Liver (tissue), 9 donors: ENCODE measurements around the gene SGTB. TPM values are rescaled to one million over a fixed set of nuclear protein-coding genes. Genes with fewer than 3 reads are reported as not detected.

Source experiments
- DNase-seq: peaks from one replicate; pipeline ENCODE4 v3.0.0-alpha.2; 2017; ENCODE audit warnings: low spot score
- H3K27ac ChIP-seq, 2 donors: one replicate each; pipeline ENCODE4 v1.7.0; 2013; ENCODE audit warnings: inconsistent platforms in 2 of 2, low read length in 2 of 2, control low read depth in 1 of 2, low read depth in 1 of 2, mild to moderate bottlenecking in 1 of 2
- H3K27me3 ChIP-seq, 4 donors: one replicate each; pipeline versions ENCODE4 v1.6.1 to v1.7.0; 2013; ENCODE audit warnings: low read length in 3 of 4, inconsistent platforms in 1 of 4, mild to moderate bottlenecking in 1 of 4, moderate library complexity in 1 of 4; ENCODE audit not compliant: control insufficient read depth in 4 of 4, insufficient read depth in 4 of 4
- H3K36me3 ChIP-seq, 4 donors: one replicate each; pipeline versions ENCODE4 v1.6.1 to v1.7.0; 2013; ENCODE audit warnings: low read length in 3 of 4, mild to moderate bottlenecking in 3 of 4, low read depth in 1 of 4, moderate library complexity in 1 of 4; ENCODE audit not compliant: control insufficient read depth in 4 of 4, insufficient read depth in 3 of 4
- H3K4me1 ChIP-seq, 4 donors: one replicate each; pipeline versions ENCODE4 v1.6.1 to v1.7.0; 2013; ENCODE audit warnings: low read length in 3 of 4, mild to moderate bottlenecking in 3 of 4, moderate library complexity in 1 of 4; ENCODE audit not compliant: control insufficient read depth in 4 of 4, insufficient read depth in 4 of 4
- H3K4me3 ChIP-seq, 3 donors: one replicate each; pipeline versions ENCODE4 v1.6.1 to v1.7.0; 2013; ENCODE audit warnings: low read length in 3 of 3, control low read depth in 1 of 3, low read depth in 1 of 3, mild to moderate bottlenecking in 1 of 3
- H3K9ac ChIP-seq, 2 donors: one replicate each; pipeline ENCODE4 v1.7.0; 2013; ENCODE audit warnings: low read length in 2 of 2, mild to moderate bottlenecking in 2 of 2, moderate library complexity in 2 of 2, control low read depth in 1 of 2, low read depth in 1 of 2
- H3K9me3 ChIP-seq, 4 donors: one replicate each; pipeline versions ENCODE4 v1.6.1 to v1.7.0; 2013; ENCODE audit warnings: low read length in 3 of 4; ENCODE audit not compliant: control insufficient read depth in 4 of 4
- ATF3 ChIP-seq: IDR thresholded peaks from 2 replicates; pipeline ENCODE4 v1.6.1; 2016; ENCODE audit warnings: antibody characterized with exemption
- CTCF ChIP-seq: fragments of 150-350 bp; IDR thresholded peaks from 2 replicates; pipeline ENCODE4 v1.5.1; 2017; ENCODE audit warnings: improper control_type of control experiment, low read depth, low read length; ENCODE audit not compliant: missing input control
- EGR1 ChIP-seq, 2 donors: IDR thresholded peaks; 2 replicates each; pipeline ENCODE4 v1.6.1; 2016 to 2018; ENCODE audit warnings: antibody characterized with exemption in 2 of 2, low read depth in 2 of 2
- FOXA1 ChIP-seq: IDR thresholded peaks from 2 replicates; pipeline ENCODE4 v1.6.1; 2016; ENCODE audit warnings: antibody characterized with exemption
- FOXA2 ChIP-seq: IDR thresholded peaks from 2 replicates; pipeline ENCODE4 v1.6.1; 2016; ENCODE audit warnings: antibody characterized with exemption
- GABPA ChIP-seq, 2 donors: IDR thresholded peaks in 1 of 2; conservative IDR thresholded peaks in 1 of 2; 2 replicates each; pipeline ENCODE4 v1.6.1; 2016; ENCODE audit warnings: antibody characterized with exemption in 2 of 2, mild to moderate bottlenecking in 1 of 2, moderate library complexity in 1 of 2
- HNF4A ChIP-seq, 2 donors: conservative IDR thresholded peaks; 2 replicates each; pipeline ENCODE4 v1.6.1; 2016; ENCODE audit warnings: antibody characterized with exemption in 2 of 2, mild to moderate bottlenecking in 2 of 2
- HNF4G ChIP-seq: IDR thresholded peaks from 2 replicates; pipeline ENCODE4 v1.6.1; 2016; ENCODE audit warnings: antibody characterized with exemption
- JUND ChIP-seq, 2 donors: IDR thresholded peaks; 2 replicates each; pipeline ENCODE4 v1.6.1; 2016; ENCODE audit warnings: antibody characterized with exemption in 2 of 2
- MAX ChIP-seq: IDR thresholded peaks from 2 replicates; pipeline ENCODE4 v1.6.1; 2016; ENCODE audit warnings: antibody characterized with exemption
- NR2F2 ChIP-seq: IDR thresholded peaks from 2 replicates; pipeline ENCODE4 v1.6.1; 2016; ENCODE audit warnings: antibody characterized with exemption
- RAD21 ChIP-seq, 2 donors: IDR thresholded peaks; 2 replicates each; pipeline ENCODE4 v1.6.1; 2016; ENCODE audit warnings: antibody characterized with exemption in 2 of 2, mild to moderate bottlenecking in 2 of 2
- REST ChIP-seq: IDR thresholded peaks from 2 replicates; pipeline ENCODE4 v1.6.1; 2016; ENCODE audit warnings: antibody characterized with exemption, mild to moderate bottlenecking
- RXRA ChIP-seq, 2 donors: IDR thresholded peaks; 2 replicates each; pipeline ENCODE4 v1.6.1; 2017 to 2018; ENCODE audit warnings: antibody characterized with exemption in 2 of 2, mild to moderate bottlenecking in 1 of 2
- SP1 ChIP-seq: IDR thresholded peaks from 2 replicates; pipeline ENCODE4 v1.6.1; 2018; ENCODE audit warnings: antibody characterized with exemption, mild to moderate bottlenecking
- TAF1 ChIP-seq: conservative IDR thresholded peaks from 2 replicates; pipeline ENCODE4 v1.6.1; 2016; ENCODE audit warnings: antibody characterized with exemption, mild to moderate bottlenecking
- YY1 ChIP-seq: IDR thresholded peaks from 2 replicates; pipeline ENCODE4 v1.6.1; 2016; ENCODE audit warnings: antibody characterized with exemption, mild to moderate bottlenecking
- ZBTB33 ChIP-seq: IDR thresholded peaks from 2 replicates; pipeline ENCODE4 v1.6.1; 2016; ENCODE audit warnings: antibody characterized with exemption
- WGBS: extraction: QIAGEN DNeasy Blood & Tissue Kit; methylation state at CpG from one replicate; pipeline ENCODE4 v1.1.7; 2013; 5-methylcytosine and 5-hydroxymethylcytosine counted together
- polyA plus RNA-seq, 2 donors: library from polyadenylated mRNA; stranded (reverse) in 1 of 2; unstranded in 1 of 2; fragments of 200-250 nt in 1 of 2; fragments of >200 nt in 1 of 2; fragmentation: Nextera tagmentation in 1 of 2; extraction: Ambion mirVana in 1 of 2; gene quantifications; one replicate each; pipeline versions ENCODE4 v1.2.1 to v1.2.3, GENCODE V29; 2013 to 2015
- total RNA-seq, 2 donors: library from RNA; depleted of rRNA; stranded (reverse); fragments of >200 nt; gene quantifications; one replicate each; pipeline ENCODE4 v1.2.3, GENCODE V29; 2014
- donor health status: healthy.
- donor health status: healthy.
- donor health status: healthy.
- donor health status: healthy.
- donor health status: healthy.

The SGTB gene
- total and polyA plus RNA-seq, 4 donors: 0.79 to 3.2 (median 1.9) TPM

- no peaks in the 10 kb centered on the region for H3K9me3 ChIP-seq
- H3K36me3 ChIP-seq: no peaks in the 10 kb centered on the region
- TF ChIP-seq FOXA1 (no peak), JUND (IDR thresholded peaks at IDR 0.05) (no peak), TAF1 (no peak), RXRA (IDR thresholded peaks at IDR 0.05) (no peak), ZBTB33 (no peak), ATF3 (no peak)
- H3K27ac ChIP-seq: no peak overlapping the region
- no peaks in the 10 kb centered on the region for H3K4me1 ChIP-seq
- no peak overlapping the region for H3K4me3 ChIP-seq
- no peak for DNase-seq
- no peaks in the 10 kb centered on the region for H3K27me3 ChIP-seq
- no peak overlapping the region for H3K9ac ChIP-seq
These were observed 17.3 kb upstream of the SGTB start for GRCh38 chr5:65739162-65739561.

GRCh38 chr5:65738305-65738704, 16.4 kb upstream of the SGTB start:
- H3K9ac ChIP-seq: no peak overlapping the region
- H3K4me3 ChIP-seq: no peak overlapping the region
- no peaks in the 10 kb centered on the region for H3K27me3 ChIP-seq
- H3K36me3 ChIP-seq: no peaks in the 10 kb centered on the region
- TF ChIP-seq FOXA2: no peak
- TF ChIP-seq GABPA (IDR thresholded peaks at IDR 0.05 in 1 of 2, conservative IDR thresholded peaks at IDR 0.05 in 1 of 2): no peak
- TF ChIP-seq EGR1 (IDR thresholded peaks at IDR 0.05; ENCODE audit: low read depth in 2 of 2): no peak
- TF ChIP-seq RXRA (IDR thresholded peaks at IDR 0.05): no peak
- no peak for TF ChIP-seq TAF1
- no peak for TF ChIP-seq JUND (IDR thresholded peaks at IDR 0.05)
- DNase-seq: no peak
- 82% methylated on average over 4 of the region's 4 CpGs for WGBS
- H3K4me1 ChIP-seq: no peaks in the 10 kb centered on the region
- H3K27ac ChIP-seq: no peak overlapping the region
- no peaks in the 10 kb centered on the region for H3K9me3 ChIP-seq

GRCh38 chr5:65737842-65738241, 15.9 kb upstream of the SGTB start:
- Histone ChIP-seq H3K36me3 (no peaks in the 10 kb centered on the region), H3K27ac (no peak overlapping the region), H3K9ac (no peak overlapping the region), H3K4me3 (no peak overlapping the region), H3K9me3 (no peaks in the 10 kb centered on the region), H3K4me1 (no peaks in the 10 kb centered on the region), H3K27me3 (no peaks in the 10 kb centered on the region)
- WGBS: 89% methylated on average over 7 of the region's 7 CpGs
- TF ChIP-seq HNF4A (conservative IDR thresholded peaks at IDR 0.05) (no peak), RAD21 (IDR thresholded peaks at IDR 0.05) (no peak), NR2F2 (no peak), SP1 (no peak), GABPA (IDR thresholded peaks at IDR 0.05 in 1 of 2, conservative IDR thresholded peaks at IDR 0.05 in 1 of 2) (no peak), MAX (no peak), FOXA1 (no peak), EGR1 (IDR thresholded peaks at IDR 0.05; ENCODE audit: low read depth in 2 of 2) (no peak), ATF3 (no peak), FOXA2 (no peak), YY1 (no peak), HNF4G (no peak), JUND (IDR thresholded peaks at IDR 0.05) (no peak), CTCF (no peak), REST (no peak), TAF1 (no peak)
- no peak for DNase-seq
